HG03575 (cell line): Measurements from ENCODE around the gene TANC2.

Experiments used
- ATAC-seq: cut with Tn5 transposase; IDR thresholded peaks from one replicate; pipeline ENCODE4 v1.9.1; 2021; ENCODE audit not compliant: unreplicated experiment, insufficient number of reproducible peaks, low FRiP score; ENCODE audit errors: extremely low read depth

Gene TANC2

DNA sequence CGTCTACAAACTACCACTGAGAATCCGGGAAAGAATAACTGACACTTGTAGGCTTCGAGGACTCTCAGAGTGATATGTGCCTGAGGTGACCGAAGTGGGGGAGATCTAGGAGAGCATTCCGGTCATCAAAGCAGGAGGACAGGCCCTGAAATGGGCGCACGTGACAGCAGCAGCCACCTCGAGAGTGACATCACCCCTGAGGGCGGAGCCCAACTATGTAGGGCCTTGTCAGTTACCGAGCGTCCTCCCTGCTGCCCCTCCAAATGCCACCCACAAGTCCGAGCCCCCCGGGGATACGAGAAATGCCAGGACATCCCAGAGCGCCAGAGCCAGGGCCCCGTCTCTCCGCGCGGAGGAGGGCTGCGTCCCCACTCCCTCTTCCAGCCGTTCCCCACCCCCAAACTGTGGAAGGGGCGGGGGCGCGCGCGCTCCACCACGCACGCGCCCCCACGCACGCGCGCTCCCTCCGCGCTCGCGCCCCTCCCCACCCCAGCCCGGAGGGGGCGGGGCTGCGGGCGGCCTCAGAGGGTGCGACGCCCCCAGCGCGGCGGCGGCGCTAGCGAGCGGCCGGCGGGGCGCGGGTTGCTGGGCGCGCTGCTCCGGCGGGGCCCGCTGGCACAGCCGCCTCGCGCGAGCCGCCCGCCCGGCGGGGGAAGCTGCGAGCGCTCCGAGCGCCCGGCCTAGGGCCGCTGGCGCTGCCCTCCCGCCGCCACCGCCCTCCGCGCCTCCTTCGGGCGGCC lies at the start of gene TANC2:
TSS of gene TANC2 (plus strand) at position 550 of the 740 bp plus-strand sequence. CDS start 43,325 bp downstream, outside the sequence.
- ATAC-seq: no peak

DNA sequence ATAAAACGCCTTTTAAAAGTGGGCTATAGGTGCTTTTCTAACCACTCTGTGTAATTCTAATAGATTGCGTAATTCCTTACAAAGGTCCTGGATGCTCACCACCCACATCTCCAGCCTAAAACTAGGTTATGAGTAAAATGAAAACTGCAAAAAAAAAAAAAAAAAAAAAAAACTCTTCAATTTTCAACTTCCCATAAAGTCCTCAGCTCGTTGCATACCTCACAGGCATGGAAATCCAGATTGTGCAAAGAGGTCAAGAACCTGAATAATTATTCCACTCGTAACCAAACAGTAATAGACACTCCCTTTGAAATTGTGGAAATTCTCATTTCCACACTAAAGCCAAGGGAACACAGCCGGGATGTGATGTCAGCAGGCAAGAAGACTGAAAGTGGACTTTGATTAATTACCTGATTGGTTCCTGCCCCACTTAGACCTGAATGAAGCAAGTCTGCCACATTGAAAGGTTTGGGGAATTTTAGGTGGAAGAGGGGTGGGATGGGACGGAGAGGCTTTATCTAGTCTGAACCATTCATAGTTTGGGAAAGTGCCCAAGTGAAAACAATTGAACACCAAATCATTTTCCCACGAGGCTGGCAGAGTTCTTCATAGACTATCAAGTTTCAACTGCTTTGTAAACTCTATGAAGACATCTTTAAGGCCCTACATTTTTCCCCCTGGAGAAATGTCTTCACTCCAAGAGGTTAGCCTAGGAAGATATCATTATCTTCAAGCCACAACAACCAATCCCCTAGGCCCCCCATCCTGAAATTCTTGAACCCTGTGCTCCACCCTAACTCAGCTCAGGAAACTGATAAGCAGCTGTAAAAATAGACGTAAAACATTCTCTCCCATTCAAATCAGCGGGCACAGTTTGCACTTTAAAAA lies 49.1 kb upstream of the TANC2 start:
- ATAC-seq: no peak

DNA sequence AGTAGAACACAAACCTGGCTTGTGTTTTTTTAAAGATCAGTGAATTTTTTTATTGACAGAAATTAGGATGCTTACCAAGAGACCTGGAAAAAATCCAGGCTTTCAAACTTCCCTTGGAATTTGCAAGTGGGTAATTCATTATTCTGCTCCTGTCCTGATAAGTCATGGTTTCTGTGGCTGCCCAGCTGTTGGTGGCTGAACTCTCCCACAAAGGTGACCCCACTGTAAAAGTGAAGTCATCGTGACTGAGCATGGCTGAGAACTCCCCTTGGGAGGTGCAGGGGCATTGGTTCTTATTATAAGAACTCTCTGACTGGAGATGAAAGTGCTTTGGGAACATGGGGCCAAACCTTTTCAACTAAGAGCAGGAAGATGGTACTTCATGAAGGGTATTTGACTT lies 46.6 kb upstream of the TANC2 start:
- ATAC-seq: no peak

DNA sequence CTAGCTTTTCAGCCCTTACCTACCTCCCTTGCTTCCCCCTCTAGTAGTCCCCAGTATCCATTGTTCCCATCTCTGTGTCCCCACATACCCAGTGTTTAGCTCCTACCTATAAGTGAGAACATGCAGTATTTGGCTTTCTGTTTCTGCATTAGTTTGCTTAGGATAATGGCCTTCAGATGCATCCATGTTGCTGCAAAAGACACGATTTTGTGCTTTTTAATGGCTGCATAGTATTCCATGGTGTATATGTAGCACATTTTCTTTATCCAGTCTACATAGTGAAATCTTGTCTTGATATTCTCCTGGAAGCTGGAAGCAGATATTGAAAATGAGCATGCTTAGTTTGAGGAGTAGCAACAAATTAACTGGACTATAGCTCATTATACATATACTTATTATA lies 45.7 kb upstream of the TANC2 start:
- no peak for ATAC-seq

DNA sequence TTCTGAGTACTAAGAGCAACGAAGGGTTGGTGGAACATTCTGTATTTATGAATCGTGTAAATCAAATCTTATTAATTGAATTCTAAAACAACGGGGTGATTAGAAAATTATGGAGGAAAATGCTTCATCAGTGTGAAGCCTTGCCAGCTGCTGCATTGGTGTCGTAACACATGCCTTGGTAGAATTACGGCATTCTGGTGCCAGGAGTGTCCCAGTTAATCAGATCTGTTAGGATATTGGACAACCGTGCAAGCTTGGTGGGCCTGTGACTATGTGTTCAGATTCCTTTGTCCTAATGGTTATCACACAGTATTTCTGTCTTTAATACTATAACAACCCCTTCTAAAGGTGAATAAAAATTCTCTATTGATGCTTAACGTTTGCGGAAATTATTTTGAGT lies 44.2 kb upstream of the TANC2 start:
- ATAC-seq: no peak

DNA sequence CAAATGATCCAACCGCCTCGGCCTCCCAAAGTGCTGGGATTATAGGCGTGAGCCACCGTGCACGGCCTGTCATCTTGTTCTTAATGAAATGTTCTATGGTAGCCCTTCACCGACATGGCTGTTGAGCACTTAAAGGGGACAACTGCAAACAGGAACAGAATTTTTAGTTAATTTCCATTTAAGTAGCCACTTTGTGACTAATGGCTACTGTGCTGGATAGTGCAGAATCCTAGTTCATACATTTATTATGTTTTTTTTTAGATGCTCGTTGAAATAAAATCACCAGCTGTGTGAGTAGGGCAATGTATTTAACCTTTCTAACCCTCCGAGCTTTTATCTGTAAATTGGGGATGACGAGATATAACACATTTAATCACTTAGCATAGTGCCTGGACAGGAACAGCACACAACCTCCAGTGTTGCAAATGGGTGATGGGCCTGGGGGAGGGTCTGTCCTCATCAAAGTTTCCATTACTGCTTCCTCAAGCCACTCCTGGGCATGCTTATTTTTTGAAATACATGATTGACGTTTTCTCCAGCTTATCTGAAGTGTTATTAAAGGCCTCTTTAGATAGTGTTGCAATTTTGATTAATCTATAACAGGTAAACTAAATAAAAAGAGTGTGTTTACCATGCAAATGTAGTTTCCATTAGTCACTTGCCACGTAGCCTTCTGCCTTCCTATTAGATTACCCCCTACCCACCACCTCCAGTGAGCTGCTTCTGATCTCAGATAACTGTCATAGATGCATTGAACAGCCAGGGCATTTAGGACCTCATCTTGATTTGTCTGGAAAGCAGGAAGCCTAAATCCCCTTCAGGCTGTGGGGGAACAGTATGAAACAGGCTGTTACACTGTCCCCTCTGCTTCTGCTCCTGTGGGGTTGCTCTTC lies 42.5 kb upstream of the TANC2 start:
- no peak for ATAC-seq

DNA sequence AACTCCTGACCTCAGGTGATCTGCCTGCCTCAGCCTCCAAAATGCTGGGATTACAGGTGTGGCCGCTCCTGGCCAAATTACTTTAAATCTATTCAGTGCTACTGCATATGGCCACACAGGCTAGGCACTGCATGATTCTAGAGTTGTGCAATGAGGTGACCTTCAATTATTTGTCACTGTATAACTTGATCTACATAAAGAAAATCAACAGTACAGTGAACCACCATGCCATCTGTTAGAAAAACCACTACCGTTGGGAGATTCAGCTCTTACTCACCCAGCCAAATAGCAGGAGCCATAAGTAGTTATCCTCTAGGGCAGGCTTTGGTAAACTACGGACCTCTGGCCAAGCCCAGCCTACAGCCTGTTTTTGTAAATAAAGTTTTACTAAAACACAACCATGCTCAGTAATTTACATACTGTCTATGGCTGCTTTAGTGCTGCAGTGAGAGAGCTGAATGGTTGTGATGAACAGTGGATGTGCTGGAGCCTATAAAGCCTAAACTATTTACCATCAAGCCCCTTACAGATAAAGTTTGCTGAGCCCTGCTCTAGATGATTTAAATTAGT lies 40.7 kb upstream of the TANC2 start:
- no peak for ATAC-seq

DNA sequence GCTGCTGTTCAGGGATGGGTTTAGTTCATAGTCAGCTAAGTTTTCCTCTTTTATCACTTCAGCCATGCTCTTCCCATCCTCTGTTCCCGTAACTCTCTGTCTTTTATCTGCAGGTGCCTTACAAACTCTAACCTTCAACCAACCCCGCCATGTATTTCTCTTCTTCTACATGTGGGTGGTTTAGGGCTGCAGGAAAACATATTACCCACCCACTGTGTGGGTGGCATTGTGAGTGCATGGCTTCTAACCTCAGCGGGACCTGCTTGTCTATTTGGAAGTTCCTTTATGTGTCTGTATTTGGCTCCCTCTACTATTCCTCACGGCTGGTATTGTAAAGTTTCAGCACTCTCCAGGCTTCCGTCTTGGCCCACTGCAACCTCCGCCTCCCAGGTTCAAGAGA lies 39.0 kb upstream of the TANC2 start:
- ATAC-seq: no peak

DNA sequence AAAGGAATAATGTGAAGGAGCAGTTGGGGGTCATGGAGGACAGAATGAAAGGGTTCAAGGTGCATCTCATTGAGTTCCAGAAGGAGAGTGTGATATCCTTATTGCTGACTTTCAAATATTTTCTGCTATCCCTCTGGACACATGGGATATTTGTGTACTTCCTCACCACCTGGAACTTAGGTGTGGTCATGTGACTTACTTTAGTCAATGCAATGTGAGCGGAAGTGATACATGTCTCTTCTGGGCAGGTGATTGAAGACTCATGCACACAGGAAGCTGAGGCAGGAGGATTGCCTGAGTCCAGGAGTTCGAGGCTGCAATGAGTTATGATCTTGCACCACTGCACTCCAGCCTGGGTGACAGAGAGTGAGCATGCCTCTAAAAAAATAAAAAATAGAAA lies 36.7 kb upstream of the TANC2 start:
- ATAC-seq: no peak

DNA sequence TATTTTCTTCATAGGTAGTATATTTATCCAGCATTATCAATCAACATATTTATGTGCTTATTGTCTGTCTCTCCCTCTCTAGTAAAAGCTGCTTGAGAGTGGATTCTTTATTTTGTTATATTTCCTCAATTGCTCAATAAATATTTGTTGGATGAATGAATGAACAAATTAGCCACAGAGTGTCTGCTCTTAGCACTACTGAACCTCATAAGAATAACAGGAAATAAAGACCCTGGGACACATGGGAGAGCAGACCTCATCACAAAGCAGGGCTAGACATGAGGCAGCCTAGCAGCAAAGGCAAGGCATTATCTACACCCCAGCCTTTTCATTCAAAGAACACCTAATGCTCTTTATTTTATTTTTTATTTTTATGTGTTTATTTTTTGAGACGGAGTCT lies 34.9 kb upstream of the TANC2 start:
- no peak for ATAC-seq

DNA sequence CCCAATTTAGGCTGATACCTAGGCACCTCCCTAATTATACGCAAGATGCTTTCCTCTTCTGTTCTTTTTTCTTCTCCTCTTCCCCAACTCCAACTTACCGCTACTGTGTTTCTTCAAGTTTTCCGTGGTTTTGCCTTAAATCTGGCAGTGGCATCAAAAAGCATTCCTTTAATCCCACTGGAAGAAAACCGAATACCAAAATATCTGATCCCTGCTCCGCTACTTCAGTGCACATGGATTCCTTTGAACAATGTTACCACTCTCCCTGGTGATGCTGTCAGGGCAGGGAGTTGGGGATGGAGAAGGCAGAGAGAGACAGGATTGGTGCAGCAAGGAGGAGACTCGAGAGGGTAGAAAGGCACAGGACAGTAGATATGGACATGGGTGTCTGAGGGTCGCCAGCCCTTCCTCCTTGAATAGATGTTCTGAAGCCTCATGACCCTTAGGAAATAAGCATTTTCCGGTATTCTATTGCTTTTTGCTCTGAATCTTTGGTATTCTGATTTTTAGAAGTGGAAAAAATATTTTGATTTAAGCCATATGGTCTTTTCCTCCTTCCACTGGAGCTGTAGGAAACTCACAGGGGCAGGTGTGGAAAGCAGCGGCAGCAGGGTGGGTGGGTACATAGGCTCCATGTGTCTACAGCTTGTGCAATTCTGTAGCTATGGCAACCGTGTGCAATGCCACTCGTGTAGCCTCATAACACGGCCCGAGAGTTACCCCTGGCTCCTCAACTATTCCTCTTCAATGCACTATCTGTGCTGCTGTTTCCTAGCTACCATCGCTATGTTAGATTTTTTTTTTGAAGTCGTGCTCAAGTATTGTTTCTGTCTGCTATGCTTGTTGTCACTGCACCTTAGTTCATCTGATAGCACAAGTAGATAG lies 32.3 kb upstream of the TANC2 start:
- ATAC-seq: no peak

DNA sequence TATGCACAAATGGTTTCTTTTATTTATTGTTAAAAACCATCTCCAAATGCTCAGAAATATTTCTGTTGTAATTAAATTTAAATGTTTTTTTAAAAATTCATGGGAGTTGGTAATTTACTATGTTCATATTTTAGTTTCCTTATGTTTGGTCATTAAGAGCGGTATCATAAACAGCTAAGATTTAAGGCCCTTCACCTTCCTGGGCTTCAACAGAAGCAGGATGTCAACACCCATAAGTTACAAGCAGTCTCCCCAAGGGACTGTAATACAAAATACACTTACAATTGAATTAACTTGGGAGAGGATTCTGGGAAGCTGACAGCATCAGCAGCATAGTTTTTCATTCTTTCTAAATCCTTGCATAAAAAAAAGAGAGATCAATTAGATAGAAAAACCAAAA lies 30.9 kb upstream of the TANC2 start:
- no peak for ATAC-seq

DNA sequence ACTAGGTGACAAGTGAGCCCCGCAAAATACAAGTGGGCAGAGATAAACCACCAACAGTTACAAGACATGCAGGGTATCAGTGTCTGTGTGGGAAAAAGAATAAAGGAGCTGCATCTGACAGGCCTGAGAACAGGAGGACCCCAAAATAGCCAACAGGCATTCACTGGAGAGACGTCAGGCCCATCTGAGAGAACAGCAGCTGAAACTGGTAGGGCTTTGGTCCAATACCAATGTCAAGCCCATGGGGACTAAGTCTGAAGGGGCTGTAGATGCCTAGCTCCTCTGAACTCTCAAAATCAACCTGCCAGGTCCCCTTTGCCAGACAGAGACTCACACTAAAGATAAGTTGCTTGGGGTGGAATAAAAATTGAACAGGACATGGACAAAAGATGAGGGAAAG lies 30.5 kb upstream of the TANC2 start:
- ATAC-seq: no peak

DNA sequence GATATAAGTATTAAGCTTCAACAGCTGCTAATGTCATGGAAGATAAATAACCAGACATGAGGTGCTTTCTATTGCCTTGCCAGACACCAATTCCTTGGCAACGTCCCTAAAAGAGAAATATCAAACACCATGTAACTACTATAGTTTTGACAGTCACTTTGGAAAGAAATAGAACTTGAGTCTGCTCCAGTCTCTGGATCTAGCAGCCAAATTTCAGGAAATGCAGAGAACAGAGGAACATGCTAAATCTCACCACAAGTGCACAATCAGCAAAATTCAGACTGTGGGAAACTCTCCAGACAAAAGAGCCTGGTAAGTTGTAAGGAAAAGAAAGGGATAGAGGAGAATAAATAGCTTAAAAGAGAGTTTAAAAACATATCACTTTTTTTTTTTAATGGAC lies 28.4 kb upstream of the TANC2 start:
- ATAC-seq: no peak

DNA sequence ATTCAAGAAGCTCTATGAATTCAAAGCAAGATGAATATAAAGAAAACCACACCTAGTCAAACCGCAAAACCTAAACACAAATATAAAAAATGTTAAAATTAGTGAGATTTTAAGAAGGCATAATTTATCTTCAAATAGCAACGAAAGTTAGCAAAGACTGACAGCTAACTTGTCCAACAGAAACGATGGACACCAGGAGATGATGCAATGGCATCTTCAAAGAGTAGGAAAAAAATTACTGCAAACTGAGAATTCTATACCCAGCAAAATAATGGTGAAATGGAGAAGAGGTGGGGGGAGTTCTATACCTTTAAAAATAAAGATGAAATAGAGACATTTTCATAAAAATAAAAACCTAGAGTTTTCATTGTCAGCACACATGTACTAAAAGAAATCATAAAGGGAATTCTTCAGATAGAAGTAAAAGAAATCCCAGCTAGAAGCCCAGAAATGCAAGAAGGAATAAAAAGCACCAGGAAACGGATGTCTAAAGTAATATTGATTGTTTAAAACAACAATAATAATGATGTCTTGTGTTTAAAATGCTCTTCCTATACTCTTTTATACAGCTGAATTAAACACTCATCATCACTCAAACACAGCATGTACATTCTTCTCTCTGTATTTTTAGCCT lies 24.6 kb upstream of the TANC2 start:
- ATAC-seq: no peak

DNA sequence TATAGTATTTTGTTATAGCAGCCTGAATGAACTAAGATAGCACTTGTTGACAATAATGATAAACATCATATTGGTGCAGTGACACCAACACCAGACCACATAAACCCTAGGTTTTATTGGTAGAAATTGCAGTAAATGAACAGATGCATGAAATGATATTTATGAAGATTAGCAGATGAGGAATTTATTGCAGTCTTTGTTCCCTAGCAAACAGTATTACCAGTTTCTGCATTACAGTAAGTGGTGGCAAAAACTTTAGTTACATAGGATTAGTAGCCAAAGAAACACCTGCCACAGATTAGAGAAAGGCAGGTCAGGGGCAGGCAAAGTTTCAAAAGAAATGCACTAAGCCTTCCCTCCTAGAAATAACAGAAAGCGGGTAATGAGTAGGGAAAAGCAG lies 17.7 kb upstream of the TANC2 start:
- ATAC-seq: no peak

DNA sequence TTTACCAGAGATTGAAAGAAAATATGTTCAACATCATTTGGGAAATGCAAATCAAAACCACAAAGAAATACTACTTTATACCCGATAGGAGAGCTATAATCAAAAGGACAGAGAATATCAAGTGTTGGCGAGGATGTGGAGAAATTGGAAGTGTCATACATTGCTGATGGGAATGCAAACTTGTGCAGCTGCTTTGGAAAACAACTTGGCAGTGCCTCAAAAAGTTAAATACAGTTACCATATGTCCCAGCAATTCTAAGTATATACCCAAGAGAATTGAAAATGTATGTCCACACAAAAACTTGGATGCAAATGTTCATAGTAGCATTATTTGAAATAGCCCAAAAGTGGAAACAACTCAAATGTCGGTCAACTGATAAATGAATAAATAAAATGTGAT lies 17.0 kb upstream of the TANC2 start:
- ATAC-seq: no peak

DNA sequence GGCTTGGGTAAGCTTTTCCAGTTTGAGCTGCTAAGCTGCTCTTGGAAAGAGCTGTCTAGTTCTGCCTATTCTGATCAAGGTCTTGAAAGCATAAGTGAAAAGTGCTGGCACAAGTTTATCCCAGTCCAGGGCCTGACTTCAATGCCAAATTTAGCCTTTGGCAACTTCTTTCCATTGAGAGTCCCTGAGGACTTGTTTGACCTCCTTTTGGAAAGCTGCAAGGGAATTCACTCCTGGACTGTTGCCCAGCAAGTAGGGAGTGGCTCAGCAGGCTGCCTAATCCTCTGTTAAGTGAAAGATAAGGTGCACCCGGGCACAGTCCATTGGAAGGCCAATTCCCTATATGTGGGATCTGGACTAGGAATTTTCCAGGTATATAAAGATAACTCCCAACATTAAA lies 16.0 kb upstream of the TANC2 start:
- ATAC-seq: no peak
